HFF-Myc (cell line): ENCODE measurements around the gene KCNIP2.

Experiments used
- DNase-seq: peaks from one replicate; pipeline ENCODE4 v3.0.0-alpha.2; 2011; ENCODE audit warnings: low read depth; ENCODE audit errors: extremely low read depth
- H3K4me3 ChIP-seq: replicated peaks from 2 replicates; pipeline ENCODE4 v1.5.1; 2011; ENCODE audit warnings: low read depth, mild to moderate bottlenecking, control low read depth, low read length
- TF ChIP-seq, protein P1 (sequence below): IDR thresholded peaks from 2 replicates; pipeline ENCODE4 v1.5.1; 2012; ENCODE audit warnings: mild to moderate bottlenecking, low read depth, low read length, control low read depth; ENCODE audit errors: missing control alignments

KCNIP2 gene

GRCh38 chr10:101851411-101852116 lies 8.0 kb upstream of the KCNIP2 start:
- H3K4me3 ChIP-seq: no peak overlapping the region
- TF ChIP-seq, protein P1, sequence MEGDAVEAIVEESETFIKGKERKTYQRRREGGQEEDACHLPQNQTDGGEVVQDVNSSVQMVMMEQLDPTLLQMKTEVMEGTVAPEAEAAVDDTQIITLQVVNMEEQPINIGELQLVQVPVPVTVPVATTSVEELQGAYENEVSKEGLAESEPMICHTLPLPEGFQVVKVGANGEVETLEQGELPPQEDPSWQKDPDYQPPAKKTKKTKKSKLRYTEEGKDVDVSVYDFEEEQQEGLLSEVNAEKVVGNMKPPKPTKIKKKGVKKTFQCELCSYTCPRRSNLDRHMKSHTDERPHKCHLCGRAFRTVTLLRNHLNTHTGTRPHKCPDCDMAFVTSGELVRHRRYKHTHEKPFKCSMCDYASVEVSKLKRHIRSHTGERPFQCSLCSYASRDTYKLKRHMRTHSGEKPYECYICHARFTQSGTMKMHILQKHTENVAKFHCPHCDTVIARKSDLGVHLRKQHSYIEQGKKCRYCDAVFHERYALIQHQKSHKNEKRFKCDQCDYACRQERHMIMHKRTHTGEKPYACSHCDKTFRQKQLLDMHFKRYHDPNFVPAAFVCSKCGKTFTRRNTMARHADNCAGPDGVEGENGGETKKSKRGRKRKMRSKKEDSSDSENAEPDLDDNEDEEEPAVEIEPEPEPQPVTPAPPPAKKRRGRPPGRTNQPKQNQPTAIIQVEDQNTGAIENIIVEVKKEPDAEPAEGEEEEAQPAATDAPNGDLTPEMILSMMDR: no peak
- DNase-seq: no peak

DNA sequence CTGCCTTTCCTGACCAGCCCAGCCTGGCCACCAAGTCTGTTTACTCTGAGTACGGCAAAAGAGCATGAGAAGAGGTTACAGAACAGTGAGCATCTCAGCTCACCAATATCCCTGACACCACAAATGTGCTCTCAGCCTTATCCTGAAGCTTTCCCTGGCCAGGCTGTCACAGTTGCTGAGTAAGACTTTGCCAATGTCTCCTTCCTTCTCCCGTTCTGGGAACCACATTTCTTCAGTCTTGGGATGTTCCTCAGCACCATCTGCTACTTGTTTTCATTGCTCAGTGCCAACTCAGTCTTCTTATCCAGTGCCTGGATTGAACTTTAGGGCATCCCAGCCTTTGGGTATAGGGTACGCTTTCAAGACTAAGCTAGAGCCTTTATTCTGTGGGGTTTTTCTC lies 7.1 kb upstream of the KCNIP2 start:
- DNase-seq: no peak
- TF ChIP-seq, protein P1: no peak
- no peak overlapping the region for H3K4me3 ChIP-seq

DNA sequence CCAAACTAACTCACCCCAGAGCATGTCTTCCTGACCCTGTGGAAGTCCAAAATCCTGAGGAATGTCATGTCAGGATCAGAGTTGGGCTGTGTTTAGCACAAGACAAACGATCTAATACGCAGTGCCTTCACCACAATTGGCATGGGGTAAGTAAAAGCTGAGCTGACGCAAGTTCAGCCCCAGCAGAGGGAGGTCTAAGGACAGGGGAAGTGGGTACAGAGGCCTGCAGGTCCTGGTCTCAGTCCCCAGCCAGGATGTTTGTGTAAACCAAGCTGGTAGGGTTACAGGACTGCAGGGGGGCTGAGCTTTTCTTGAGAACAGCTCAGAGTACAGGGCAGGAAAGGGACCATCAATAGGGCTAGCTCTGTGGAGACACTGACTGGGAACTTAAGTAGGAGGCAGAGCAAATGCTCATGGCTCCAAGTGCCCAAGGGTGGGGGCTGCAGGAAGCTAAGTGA lies 5.3 kb upstream of the KCNIP2 start:
- TF ChIP-seq, protein P1: no peak
- no peak for DNase-seq
- H3K4me3 ChIP-seq: no peak overlapping the region

DNA sequence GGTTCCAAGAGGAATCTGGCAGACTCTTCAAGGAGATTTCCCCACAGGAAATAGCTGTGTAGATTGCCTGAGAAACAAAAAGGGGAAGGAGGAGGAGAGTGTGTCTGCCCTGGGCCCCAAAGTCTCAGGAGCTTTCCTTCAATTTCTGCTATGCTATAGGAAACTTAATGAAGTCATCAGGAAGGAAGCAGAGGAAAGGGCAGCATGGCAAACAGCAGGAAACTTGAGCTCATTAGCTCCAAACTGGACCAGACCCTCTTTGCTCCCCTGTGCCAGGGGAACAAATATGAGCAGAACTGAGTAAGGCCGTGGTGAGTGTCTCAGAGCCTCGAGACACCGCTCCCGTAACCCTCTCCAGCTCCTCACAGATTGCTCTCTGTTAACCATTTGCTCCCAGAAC lies 4.8 kb upstream of the KCNIP2 start:
- no peak overlapping the region for H3K4me3 ChIP-seq
- DNase-seq: no peak
- TF ChIP-seq, protein P1: no peak

GRCh38 chr10:101845893-101846292 lies 2.3 kb upstream of the KCNIP2 start:
- no peak overlapping the region for H3K4me3 ChIP-seq
- no peak for DNase-seq
- TF ChIP-seq, protein P1: no peak

DNA sequence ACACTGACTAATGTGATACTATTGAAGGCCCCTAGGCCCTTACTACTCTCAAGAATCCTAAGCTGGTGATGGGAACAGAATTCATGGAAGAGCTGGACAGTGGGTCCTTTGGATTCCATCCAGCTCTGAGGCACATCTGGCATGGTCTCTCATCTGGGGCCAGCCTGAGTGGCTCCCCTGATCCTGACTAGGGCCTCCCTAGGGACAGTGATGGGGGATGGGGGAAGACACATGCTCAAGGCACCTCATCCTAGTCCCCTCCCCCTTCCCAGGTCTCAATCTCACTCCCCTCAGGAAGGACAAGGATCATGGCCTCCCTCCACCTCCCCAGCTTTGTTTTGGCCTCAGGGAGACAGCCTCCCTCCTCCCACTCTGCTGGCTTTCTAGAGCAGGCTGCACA lies 1.8 kb downstream of the KCNIP2 start:
- DNase-seq: no peak
- H3K4me3 ChIP-seq: no peak overlapping the region

More for the DNA sequence above, 1.8 kb downstream of the KCNIP2 start:
- TF ChIP-seq, protein P1: no peak
